Stimulated activated CD4-positive, alpha-beta T cell treated with anti-CD3 and anti-CD28 coated beads, Interleukin-12 subunit alpha, Interleukin-12 subunit beta, amount 100 ng/mL, for 4 hours (primary cell): ENCODE results near the gene MIB2.
"Not testable (repeated sequence)": the region's sequence is repeated elsewhere in the genome, so short reads cannot be mapped to it uniquely, and the experiment has no call there.

Experiments
- DNase-seq: peaks from one replicate; pipeline ENCODE4 v3.0.0-alpha.2; 2020

MIB2 gene

DNA sequence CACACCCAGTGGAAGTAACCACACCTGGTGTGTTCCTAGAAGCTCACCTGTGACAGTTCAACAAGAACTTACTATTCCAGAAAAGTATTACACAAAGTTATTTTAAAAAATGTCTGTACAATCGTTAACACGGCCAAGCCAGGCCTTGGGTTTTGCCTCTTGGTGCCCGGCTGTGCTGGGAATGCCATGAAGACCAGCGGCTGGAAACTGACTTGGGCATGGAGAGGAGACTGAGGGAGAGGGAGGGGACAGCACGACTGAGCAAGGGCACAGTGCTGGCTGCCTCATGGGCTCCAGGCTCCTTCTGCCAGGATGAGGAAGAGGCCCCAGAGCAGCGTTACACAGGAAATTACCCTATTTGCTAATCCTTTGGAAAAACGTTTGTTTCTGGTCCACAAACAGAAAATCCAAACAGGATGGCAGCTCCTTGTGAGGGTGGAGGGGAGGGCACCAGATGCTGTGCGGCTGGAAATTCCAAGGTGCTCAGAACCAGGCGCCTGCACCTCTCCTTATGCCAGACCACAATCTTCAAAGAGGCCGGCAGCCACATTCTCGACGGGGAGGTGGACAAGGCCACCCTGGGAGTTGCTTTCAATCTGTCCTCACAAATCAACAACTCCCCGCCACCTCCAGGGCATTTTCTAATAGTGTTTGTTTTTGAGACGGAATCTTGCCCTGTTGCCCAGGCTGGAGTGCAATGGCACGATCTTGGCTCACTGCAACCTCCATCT lies 47.7 kb downstream of the MIB2 start:
- DNase-seq, result not testable (repeated sequence)

DNA sequence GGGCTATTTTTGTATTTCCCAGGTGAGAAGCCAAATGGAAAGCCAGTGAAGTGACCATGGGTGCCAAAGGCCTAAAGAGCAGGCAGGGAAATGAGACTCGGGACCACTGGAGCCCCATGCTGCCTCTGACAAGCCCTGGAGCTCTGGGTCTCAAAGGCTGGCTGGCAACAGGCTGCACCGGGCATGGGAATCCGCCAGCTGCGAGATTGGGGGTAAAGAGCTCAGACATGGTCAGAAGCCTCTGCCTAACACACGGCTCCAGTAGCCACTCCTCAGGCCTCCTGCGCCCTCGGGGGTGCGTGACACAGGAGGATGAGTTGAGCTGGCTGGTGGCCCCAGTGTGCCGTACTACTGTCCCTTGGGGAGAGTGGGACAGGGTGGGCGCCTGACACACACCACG lies 49.0 kb downstream of the MIB2 start:
- DNase-seq, result not testable (repeated sequence)

DNA sequence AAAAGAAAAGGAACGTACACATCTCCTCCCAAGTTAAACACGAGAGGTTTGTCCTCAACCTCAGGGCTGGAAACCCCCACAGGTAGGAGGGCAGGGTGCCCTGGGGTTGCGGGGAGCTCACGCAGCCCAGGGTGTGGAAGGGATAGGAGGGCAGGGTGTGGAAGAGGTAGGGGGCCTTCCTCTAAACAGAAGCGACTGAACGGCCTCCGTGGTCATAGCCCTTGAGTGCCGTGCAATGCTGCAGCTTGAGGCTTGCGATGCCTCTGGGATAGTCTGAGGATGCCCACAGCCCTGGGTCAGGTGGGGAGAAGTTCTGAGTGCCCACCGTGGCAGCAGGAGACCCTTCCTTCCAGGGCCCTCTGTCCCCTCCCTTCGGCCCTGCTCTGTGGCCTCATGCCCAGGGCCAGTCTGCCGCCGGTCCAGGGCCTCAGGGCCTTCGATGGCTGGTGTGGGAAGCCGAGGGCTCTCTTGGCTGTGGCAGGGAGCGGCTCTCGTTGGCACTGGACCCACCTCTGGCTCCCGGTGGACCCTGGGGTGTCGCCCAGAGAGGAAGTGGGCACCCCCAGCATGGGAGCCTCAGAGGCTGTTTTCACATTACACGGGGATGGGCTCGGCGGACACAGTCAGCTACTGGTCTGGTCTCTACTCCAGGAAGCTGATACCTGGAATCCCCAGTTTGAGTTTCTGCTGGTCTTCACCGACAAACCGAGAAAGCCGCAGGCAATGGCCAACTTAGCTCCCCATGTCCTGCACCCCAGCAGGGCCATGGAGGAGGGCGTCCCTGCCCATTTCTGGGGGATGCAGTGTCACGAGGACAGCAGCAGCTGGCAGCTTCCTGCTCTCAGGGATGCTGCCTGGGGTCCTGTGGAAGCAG lies 49.9 kb downstream of the MIB2 start:
- no peak for DNase-seq

DNA sequence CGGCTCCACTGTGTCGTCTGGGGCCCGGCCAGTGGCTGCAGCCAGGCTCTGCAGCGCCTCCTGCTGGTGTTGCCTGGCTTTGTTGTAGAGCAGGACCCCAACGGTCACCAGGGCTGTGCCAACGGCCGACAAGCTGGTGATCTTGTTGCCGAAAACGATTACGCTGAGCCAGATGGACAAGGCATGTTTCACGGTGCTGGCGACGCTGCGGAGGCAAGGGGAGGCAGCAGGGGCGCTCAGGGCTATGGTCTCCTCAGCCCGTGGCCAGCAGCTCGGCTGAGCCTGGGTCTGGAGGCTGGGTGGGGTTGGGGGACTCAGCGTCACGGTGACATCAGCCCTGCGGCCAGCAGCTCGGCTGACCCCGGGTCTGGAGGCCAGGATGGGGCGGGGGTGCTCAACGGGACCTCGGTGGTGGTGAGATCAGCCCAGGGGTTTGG lies 50.5 kb downstream of the MIB2 start:
- peak; percentile 38 for DNase-seq

DNA sequence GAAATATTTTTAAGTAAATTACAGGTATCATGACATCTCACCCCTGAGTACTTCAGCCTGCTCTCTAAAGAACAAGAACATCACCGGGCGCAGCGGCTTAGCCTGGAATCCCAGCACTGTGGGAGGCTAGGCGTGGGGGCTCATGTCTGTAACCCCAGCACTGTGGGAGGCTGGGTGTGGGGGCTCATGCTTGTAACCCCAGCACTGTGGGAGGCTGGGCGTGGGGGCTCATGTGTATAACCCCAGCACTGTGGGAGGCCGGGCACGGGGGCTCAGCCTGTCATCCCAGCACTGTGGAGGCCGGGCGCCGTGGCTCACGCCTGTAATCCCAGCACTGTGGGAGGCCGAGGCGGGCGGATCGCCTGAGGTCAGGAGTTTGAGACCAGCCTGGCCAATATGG lies 51.2 kb downstream of the MIB2 start:
- no peak for DNase-seq

DNA sequence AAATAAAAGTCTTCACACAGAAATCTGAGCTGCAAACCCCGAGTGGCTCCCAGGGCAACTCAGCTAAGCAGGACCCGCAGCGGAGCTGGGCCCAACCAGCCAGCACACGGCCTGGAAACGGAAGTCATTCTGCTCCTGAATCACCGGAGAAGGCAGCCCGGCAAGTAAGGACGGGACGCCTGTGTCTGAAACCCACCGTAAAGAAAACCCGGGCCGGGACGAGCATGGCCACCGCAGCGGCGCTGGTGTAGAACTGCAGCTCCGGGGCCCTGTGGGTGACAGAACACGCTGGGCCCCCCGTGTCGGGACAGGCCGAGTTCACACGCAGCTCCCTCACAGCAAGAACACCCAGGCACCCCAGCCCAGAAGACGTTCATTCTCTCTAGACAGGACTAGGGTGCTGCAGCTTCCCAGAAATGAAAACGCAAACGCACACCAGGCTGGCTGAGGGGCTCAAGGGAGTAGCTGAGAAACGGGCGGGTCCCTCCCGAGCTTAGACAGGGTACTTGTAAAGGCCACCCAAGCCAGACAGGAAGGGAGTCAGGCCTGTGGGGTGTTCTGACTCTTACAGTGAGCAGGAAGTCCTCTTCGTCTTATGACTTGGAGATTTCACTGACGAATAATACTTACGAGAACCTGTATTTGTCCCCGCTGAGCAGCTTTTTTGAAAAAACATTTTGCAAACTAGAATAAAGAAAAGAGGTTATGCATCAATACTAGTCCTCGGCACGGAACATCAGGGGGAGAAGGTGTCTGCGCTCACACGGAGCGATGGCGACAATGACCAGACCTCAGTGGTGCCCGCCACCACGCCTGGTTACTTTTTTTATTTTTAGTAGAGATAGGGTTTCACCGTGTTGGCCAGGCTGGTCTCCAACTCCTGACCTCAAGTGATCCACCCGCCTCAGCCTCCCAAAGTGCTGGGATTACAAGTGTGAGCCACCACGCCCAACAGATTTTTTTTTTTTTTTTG lies 54.5 kb downstream of the MIB2 start:
- no peak for DNase-seq

DNA sequence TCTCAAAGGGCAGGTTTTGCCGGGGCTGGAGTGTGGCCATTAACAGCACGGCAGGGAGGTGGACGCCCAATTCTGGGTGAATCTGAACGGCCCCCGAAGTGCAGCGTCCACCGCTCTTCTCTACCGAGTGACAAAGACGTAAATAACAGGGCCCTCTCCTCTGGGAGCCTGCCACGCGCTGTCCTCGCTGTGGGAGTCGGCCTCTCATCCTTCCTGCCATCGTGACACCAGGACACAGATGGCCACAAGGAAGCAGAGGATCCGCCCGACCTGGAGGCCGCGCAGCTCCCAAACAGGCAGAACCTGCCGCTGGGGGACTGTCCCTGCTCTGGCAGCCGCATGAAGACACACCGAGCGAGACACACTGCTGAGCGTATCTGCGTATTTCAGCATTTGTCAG lies 55.6 kb downstream of the MIB2 start:
- no peak for DNase-seq

DNA sequence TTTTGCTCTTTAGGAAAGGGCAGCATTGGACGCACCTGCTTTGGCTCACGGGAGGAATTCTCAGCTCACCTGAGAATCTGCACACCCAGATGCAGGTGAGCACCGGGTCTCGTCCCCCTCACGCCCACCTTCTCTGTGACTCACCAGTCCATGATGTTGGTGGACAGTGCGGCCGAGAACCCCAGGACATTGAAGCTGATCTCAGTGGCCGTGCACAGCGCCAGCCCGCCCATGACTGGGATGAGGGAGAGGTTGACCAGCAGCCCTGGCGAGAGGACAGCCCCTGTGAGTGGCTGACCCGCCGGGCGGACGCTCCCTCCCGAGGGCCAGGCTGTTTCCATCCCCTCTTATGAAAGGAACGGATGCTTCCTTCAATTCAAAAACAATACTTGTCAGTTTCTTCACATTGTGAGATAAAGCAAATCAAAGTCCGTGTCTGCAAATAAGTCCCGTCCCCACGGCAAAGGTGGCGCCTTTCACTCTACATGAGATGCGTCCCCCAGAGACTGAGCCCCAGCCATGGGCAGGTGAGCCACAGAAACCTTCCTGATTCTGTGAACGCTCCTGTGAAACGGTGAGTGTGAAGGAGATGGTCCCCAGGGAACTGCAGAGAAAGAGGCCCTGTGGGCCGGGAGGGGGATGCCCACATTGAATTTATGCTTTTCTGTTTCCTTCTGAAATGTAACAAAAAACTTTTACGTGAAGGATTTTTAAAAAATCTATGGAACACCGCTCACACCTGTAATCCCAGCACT lies 56.2 kb downstream of the MIB2 start:
- no peak for DNase-seq

DNA sequence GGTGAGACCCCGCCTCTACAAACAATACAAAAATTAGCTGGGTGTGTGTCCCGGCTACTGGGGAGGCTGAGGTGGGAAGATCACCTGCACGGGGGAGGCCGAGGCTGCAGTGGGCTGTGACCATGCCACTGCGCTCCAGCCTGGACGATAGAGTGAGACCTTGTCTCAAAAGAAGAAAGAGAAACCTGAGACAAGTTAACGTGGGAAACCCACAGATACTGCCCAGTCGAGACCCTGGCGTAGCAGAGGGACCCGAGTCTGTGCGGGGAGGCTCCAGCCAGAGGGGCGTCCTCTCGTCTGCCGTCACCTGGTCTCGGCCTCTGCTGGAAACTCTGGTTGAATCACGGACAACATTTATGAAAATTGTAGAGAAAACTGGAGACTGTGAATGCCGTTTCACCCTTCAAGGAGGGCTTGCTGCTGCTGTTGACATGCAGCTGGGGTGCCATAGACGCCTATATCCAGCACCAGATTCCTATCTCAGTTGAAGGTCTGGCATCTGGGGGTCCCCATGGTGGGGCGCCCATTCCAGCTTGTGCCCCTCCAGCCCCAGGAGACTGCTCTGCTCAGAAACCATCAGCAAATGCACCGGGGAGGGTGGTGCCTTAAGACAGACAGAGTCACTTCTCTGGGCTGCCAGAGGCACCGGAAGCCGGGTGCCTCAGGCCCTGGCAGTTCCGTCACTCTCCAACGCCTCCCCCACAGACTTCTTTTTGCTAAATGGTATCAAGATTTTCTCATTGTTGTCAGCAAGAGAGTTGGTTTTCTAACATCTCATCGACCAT lies 57.1 kb downstream of the MIB2 start:
- DNase-seq, result no peak

DNA sequence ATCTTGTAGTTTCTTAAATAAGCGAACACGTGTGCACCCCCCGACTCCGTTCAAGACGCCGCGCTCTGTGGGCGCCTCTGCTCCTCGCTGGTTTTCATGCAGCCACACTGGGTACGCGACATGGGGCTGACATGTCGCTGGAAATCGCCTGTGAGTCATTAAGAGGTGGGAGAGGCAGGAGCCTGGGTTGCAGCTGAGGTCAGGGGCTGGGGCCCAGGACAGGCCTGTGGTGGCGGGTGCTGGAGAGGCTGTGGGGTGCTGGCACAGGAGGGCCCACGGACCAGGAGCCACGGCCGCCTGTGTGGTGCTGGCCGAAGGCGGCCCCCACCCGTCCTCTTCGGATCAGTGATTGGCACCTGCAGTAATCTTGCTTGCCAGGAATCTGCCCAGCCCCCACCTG lies 59.5 kb downstream of the MIB2 start:
- not testable (repeated sequence) for DNase-seq

DNA sequence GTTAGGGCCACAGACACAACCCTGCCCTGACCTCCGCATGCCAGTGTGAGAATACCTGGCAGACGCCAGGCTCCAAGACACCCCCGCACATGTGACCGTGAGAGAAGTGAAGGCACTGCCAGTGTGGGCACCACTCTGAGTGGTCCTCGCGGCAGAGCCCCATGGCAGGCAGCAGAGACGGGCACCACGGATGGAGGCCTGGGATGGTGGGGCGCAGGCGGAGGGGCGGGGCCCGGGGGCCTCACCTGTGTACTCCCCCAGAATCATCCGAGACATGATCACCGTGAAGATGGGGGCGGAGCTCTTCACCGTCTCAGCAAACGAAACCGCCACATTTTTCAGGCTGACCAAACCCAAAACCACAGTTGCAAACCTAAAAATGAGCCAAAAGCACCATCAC lies 59.9 kb downstream of the MIB2 start:
- not testable (repeated sequence) for DNase-seq

DNA sequence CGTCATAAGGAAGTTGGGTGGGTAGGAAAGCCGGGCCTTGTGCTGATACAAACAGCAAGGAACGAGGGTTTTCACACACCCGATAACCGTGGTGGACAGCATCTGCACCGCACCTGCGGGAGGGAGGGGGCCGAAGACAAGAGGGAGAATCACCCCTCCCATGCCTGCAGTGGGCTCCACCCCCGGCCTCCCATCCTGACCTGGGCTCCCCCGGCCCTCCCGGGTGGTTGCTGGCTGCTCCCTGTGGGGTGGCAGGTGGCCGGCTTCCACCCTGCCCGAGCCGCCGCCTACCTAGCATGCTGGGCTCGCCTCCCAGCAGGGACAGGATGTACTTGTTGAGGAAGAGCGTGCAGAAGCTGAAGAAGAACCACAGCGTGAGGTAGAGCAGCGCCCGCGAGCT lies 60.8 kb downstream of the MIB2 start:
- not testable (repeated sequence) for DNase-seq

DNA sequence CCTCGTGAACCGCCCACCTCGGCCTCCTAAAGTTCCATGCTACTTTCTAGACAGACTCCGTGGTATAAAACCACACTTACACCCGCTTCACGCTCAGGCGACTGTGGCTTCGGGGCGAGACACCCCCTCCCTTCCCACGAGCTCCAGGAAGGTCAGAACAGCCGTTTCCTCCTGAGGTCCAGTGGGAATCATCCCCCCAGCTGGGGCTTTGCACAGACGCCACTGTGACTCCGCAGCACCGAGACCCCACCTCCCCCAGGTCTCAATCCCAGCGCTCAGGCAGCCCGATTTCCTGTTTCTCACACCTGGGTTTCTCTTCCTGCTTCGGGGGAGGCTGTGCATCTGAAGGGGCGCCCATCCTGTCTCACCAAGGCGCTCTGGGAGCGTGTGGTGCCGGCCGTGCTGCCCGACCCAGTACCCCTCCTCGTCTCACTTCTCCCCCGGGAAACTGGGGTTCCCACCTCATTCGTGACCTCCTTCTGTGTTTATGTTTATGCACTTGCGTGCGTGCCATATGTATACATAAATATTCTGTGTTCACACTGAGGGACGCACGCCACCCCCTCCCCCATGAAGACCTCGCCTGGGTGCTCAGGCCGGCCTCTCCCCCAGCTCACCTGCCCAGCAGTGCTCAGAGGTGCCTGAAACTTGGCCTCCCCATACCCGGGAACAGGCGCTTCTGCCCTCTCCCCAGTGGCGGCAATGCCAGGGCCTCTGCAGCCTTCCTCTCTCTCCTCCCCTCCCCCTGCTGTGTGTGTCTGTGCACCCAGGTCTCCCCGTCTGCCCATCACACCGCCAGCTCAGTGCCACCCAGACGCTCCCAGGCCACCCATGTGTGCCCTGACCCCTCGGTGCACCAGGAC lies 62.6 kb downstream of the MIB2 start:
- peak; percentile 40 for DNase-seq

DNA sequence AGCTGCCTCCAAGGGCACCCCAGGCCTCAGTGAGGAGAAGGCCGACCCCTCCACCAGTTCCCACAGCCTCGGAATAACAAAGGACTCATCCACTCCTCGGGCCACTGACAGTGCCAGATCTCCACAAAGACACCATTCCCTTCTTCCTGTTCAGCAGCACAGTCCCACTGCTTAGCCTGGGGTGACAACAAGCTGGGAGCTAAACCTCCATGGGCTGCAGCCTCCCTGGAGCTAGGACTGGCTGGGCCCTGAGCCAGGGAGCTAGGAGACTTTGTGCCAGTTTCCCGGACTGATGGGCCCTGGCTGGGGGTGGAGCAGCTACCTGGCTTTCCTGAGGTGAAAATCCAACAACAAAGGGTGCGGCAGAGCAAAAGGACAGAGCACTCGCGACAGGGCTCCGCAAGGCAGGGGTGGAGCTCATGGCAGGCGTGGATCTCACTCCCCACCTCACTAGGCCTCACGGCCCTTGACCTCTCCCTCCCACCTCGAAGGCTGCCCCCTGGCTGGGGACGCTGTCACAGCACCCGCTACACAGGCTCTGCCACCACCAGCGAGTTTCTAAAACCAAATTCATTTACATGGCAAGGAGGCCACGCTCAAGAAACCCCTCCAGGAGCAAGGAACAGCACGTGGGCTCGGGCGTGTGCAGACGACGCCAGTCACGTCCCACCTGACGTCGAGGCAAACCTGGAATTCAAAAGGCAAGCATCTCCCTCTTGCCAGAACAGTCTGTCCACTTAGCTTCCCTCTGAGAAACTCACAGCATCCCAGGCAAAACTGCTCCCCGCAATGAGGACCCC lies 63.5 kb downstream of the MIB2 start:
- peak; percentile 46 for DNase-seq
